ENCODE results near the gene NUCKS1. TPM values are rescaled to one million over a fixed set of nuclear protein-coding genes. Genes with fewer than 3 reads are reported as not detected.

The NUCKS1 gene
- total and polyA plus RNA-seq, 2 of the 4 experiments (the other 2 are of a cell fraction), result 37.9 to 103 TPM

- Histone ChIP-seq H2AFZ (replicated peaks; ENCODE audit: low read length, poor library complexity) (no peak overlapping the region), H2AK5ac (ENCODE audit: low read depth, low read length) (no peak overlapping the region), H3K27me3 (ENCODE audit: control insufficient read depth, insufficient read depth, low read length) (peaks cover 2% of the 10 kb centered on the region), H3K18ac (ENCODE audit: low read depth, low read length) (no peak overlapping the region), H3K56ac (ENCODE audit: extremely low read depth, insufficient read depth, low read length) (no peak overlapping the region), H2BK20ac (ENCODE audit: low read depth, low read length) (no peak overlapping the region), H2BK15ac (ENCODE audit: low read depth, low read length) (no peak overlapping the region), H4K91ac (ENCODE audit: insufficient read depth, low read depth, low read length) (no peak overlapping the region), H4K5ac (ENCODE audit: low read depth, low read length) (no peak overlapping the region), H3K23ac (ENCODE audit: low read depth, low read length) (no peak overlapping the region), H4K8ac (ENCODE audit: low read depth in 2 of 2, low read length in 2 of 2) (no peak overlapping the region), H4K20me1 (ENCODE audit: insufficient read depth, low read length) (no peaks in the 10 kb centered on the region), H3K27ac (ENCODE audit: insufficient read depth, low read length) (no peak overlapping the region), H3K9ac (ENCODE audit: low read depth, low read length) (no peak overlapping the region), H2BK5ac (ENCODE audit: low read depth, low read length, poor library complexity, severe bottlenecking) (no peak overlapping the region), H3K4me3 (ENCODE audit: insufficient read depth, low read depth, low read length) (no peak overlapping the region), H3K4ac (ENCODE audit: low read depth, low read length) (no peak overlapping the region), H3K4me2 (ENCODE audit: low read depth, low read length) (no peak overlapping the region), H3K14ac (replicated peaks; ENCODE audit: low read depth, low read length) (no peak overlapping the region), H3K79me1 (ENCODE audit: low read depth in 1 of 2, low read length in 2 of 2) (no peaks in the 10 kb centered on the region), H2AK9ac (replicated peaks; ENCODE audit: low read depth, low read length, poor library complexity) (no peak overlapping the region), H2BK120ac (ENCODE audit: low read depth, low read length) (no peak overlapping the region), H3K4me1 (ENCODE audit: control insufficient read depth, insufficient read depth, low read length) (no peaks in the 10 kb centered on the region), H3K36me3 (ENCODE audit: control insufficient read depth, insufficient read depth, low read length) (no peaks in the 10 kb centered on the region), H3K9me3 (ENCODE audit: control insufficient read depth, insufficient read depth, low read length) (no peaks in the 10 kb centered on the region), H3K9me1 (ENCODE audit: insufficient read depth, low read length) (peaks cover 3% of the 10 kb centered on the region; the same call in 1 of the 2 replicates)
- in situ Hi-C loops (cut with MboI; ENCODE audit: low sequenced_read_pairs) (no loop called here), dilution Hi-C loops (cut with HindIII; ENCODE audit: low sequenced_read_pairs, unreplicated experiment) (no loop called here), intact Hi-C loops (cut with micrococcal nuclease) (no loop called here)
- TF ChIP-seq SMC3 (IDR thresholded peaks at IDR 0.05; ENCODE audit: low read depth, low read length), result no peak
- no peak for TF ChIP-seq ELK1 (IDR thresholded peaks at IDR 0.05; ENCODE audit: borderline replicate concordance, low read depth, low read length)
- CTCF ChIA-PET, result no interaction called here
- BruUV-seq (replicated peaks), result no TSS peak
- ATAC-seq (ENCODE audit: low read depth) (no peak), DNase-seq (peak; percentile 48)
- WGBS, 2 experiments (ENCODE audit: extremely low coverage in 2 of 2, insufficient read length in 1 of 2), result 100% methylated on average over 2 of the region's 4 CpGs; no CpG with 5 or more reads in 1 of the 2 experiments
- POLR2A ChIA-PET (ENCODE audit: unreplicated experiment), result no interaction called here
Measured at GRCh38 chr1:205783904-205784303, 33.9 kb upstream of the NUCKS1 start.

Measured in IMR-90 (cell line).